ENCODE measurements around the gene ABHD18.
A peak's percentile ranks its signal among the peaks of the same experiment; 100 is the strongest.
"Not testable (repeated sequence)": the region's sequence is repeated elsewhere in the genome, so short reads cannot be mapped to it uniquely, and the experiment has no call there.

ABHD18 gene

DNA sequence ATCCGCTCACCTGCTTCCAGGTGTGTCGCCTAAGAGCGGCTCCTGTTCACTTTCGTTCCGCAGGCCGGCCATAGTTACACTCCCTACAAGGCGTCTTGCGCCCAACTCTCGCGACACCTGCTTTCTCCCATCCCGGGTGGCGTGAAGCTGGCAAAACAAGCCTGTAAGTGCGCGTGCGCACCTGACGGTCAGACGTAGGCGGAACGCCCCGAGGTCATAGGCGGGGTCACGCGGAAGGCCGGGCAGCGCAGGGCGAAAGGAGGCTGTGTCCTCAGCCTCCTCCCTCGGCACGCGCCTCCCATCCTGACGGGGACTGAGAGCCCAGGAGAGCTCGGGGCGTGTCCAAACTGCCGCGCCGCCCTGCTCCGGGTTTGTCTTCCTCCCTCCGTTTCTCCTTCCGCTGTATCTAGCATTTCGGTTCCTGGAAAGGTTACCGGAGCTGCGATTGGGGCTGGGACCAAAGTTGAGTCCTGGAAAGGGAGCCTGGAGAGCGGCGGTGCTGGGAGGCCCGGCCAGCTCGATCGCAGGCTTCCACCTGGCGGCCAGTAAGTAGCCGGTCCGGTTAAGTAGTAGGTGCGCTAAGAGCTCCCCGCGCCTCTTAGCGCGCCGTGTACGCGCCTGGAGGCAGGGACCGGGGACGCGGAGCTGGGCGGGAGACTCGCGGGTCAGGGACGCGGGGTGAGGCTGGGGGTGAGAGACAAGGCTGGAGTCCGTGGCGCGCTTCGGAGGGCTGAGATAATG is at the start of gene ABHD18, which contains the start of gene MFSD8:
Gene ABHD18, plus strand, starts transcription at position 345 of the 741 bp plus-strand sequence. CDS start 17,550 bp downstream, outside the sequence.
Gene MFSD8, minus strand, starts transcription at position 112 of the 741 bp plus-strand sequence. Its CDS starts 40 bp downstream, at position 72.
- peak; percentile 98 to 99 for DNase-seq (ENCODE audit: extremely low read depth in 1 of 2, low read depth in 1 of 2)

GRCh38 chr4:127916512-127916911 is 48.7 kb upstream of the ABHD18 start:
- no peak for DNase-seq (ENCODE audit: extremely low read depth in 1 of 2, low read depth in 1 of 2)

- DNase-seq (ENCODE audit: extremely low read depth in 1 of 2, low read depth in 1 of 2): no peak
Observed at GRCh38 chr4:127917151-127917550, 48.1 kb upstream of the ABHD18 start.

DNA sequence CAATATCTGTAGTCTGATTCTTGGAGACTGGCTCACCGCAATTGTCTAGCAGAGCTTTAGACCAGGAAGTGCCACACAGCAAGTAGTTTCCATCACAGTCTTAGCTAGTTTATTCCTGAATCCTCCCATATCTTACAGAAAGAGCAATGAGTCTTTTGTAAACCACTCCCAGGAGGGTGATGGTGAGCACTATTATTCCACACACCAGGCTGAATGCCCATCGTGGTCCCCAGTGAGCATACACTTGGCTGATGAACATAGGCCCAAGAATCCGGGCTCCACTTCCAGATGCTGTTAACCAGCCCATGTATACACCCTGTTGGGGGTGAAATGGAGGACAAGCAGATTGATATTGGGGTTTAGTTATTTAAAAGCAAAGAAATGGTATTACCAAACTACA is 44.7 kb upstream of the ABHD18 start:
- no peak for DNase-seq (ENCODE audit: extremely low read depth in 1 of 2, low read depth in 1 of 2)

DNA sequence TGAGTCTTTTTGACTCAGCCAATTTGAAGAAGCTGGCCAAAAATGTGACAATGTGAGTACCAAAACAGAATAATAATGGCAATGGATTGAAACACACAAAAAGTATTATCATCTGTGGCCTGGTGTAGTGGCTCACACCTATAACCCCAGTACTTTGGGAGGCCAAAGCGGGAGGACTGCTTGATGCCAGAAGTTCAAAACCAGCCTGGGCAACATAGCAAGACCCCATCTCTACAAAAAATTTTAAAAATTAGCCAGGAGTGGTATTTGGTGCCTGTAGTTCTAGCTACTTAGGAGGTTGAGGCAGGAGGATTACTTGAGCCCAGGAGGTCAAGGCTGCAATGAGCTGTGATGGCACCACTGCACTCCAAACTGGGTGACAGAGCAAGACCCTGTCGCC is 43.0 kb upstream of the ABHD18 start:
- no peak for DNase-seq (ENCODE audit: extremely low read depth in 1 of 2, low read depth in 1 of 2)

- not testable (repeated sequence) for DNase-seq (ENCODE audit: extremely low read depth in 1 of 2, low read depth in 1 of 2)
Observed at GRCh38 chr4:127925720-127926119, 39.5 kb upstream of the ABHD18 start.

GRCh38 chr4:127930175-127930574 is 35.0 kb upstream of the ABHD18 start:
- no peak for DNase-seq (ENCODE audit: extremely low read depth in 1 of 2, low read depth in 1 of 2)

- DNase-seq (ENCODE audit: extremely low read depth in 1 of 2, low read depth in 1 of 2): not testable (repeated sequence)
Observed at GRCh38 chr4:127931836-127932235, 33.4 kb upstream of the ABHD18 start.

- DNase-seq (ENCODE audit: extremely low read depth in 1 of 2, low read depth in 1 of 2): no peak
Observed at GRCh38 chr4:127936974-127937373, 28.2 kb upstream of the ABHD18 start.

DNA sequence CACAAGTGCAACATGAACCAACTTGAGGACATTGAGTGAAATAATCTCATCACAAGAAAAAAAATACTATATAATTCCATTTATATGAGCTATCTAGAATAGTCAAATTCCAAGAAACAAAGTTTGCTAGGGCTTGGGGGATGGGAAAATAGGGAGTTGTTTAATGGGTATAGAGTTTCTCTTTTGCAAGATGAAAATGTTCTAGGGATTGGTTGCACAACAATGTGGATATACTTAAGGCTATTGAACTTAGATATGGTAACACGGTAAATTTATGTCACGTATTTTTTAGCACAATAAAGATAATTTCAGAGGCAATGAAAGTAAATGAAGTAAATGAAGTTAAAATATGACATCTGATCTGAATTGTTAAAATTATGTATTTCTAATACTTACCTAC is 8.1 kb upstream of the ABHD18 start:
- no peak for DNase-seq (ENCODE audit: extremely low read depth in 1 of 2, low read depth in 1 of 2)

GRCh38 chr4:127959794-127960193 is 5.4 kb upstream of the ABHD18 start:
- DNase-seq (ENCODE audit: extremely low read depth in 1 of 2, low read depth in 1 of 2): no peak

- not testable (repeated sequence) for DNase-seq (ENCODE audit: extremely low read depth in 1 of 2, low read depth in 1 of 2)
Observed at GRCh38 chr4:127963633-127964398, 1.4 kb upstream of the ABHD18 start.

DNA sequence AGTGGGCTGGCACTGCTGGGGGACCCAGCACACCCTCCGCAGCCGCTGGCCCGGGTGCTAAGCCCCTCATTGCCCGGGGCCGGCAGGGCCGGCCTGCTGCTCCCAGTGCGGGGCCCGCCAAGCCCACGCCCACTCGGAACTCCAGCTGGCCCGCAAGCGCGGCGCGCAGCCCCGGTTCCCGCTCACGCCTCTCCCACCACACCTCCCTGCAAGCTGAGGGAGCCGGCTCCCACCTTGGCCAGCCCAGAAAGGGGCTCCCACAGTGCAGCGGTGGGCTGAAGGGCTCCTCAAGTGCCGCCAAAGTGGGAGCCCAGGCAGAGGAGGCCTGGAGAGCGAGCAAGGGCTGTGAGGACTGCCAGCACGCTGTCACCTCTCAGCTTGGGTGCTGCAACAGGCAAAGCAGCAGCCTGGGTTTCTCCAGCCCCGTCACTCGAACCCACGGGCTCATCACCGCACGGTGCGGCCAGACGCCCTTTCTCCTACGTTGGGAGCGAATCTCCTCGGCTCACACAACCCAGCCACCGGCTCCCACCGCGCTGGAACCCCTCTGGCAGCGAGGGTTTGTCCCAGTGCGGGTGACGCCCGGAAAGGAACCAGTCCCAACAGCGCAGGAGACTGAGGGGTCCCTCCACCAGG is 662 bp upstream of the ABHD18 start:
- DNase-seq (ENCODE audit: extremely low read depth in 1 of 2, low read depth in 1 of 2): not testable (repeated sequence)

DNA sequence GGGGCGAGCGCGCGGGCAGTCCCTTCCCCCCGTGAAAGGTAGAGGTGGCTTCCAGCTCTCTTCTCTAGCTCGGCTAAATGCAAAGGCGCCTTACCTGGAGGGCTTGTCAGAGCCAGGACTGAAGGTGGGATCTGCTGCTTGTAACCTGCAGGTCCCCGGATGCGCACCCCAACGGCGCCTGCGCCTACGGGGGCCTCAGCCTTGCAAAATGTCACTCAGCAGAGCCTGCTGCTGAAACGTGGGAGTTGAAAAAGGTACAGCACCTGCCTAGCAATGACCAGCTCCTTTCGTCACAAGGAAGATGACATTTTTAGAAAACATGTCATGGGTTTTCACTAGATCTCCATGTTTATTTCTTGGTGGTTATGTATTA is 583 bp downstream of the ABHD18 start:
- peak; percentile 32 to 58 for DNase-seq (ENCODE audit: extremely low read depth in 1 of 2, low read depth in 1 of 2)

DNA sequence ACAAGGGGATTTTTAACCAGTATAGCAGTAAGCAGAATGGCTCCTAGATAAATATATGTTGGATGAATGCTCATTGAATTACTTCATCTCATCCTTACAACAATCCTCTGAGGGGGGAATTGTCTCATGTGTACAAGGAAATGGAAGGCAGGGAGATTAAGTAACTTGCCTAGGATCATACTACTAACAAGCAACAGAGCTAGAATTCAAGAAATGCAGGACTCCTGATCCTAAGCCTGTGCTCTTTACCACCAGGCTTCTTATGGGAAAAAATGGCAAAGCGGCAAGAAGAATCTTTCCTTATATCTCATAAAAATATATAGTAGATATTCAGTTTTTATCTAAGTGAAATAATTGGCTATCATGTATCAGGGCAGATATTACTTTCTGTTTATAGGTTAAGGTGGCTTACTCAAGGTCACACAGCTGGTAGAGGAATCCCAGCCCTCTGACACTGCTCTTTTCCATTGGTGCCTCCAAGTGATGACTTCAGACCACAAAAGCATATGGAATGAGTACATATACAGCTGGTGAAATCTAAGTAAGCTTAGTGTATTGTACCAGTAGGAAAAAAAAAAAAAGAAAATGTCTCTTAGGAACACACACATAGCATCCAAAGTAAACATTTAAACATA is 2.1 kb downstream of the ABHD18 start:
- DNase-seq (ENCODE audit: extremely low read depth in 1 of 2, low read depth in 1 of 2): no peak

DNA sequence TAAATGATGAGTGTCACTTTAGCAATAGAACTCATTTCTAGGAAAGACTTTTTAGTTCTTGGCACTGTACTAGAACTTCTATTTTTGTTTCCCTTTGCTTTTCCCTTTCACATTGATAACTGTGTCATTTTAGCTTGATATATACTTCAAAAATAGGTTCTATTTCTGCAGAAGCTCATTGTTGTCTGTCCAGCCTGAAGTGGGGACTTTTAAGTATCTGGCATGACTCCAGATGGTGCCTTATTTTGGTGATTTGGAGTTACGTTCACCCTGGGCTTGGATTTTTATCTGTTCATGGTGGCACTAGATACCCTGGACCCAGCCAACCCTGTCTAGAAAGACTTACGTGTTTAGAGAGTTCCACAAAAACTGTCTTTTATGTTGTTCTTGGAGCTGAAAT is 3.4 kb downstream of the ABHD18 start:
- no peak for DNase-seq (ENCODE audit: extremely low read depth in 1 of 2, low read depth in 1 of 2)

DNA sequence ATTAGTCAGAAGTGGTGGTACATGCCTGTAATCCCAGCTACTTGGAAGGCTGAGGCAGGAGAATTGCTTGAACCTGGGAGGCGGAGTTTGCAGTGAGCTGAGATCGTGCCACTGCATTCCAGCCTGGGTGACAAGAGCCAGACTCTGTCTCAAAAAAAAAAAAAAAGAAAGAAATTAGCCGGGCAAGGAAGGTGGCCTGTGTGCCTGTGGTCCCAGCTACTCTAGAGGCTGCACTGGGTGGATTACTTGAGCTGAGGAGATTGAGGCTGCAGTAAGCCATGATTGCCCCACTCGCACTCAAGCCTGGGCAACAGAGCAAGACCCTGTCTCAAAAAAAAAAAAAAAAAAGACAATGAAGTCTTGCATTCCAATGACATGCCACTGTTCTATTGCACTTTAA is 5.7 kb downstream of the ABHD18 start:
- not testable (repeated sequence) for DNase-seq (ENCODE audit: extremely low read depth in 1 of 2, low read depth in 1 of 2)

DNA sequence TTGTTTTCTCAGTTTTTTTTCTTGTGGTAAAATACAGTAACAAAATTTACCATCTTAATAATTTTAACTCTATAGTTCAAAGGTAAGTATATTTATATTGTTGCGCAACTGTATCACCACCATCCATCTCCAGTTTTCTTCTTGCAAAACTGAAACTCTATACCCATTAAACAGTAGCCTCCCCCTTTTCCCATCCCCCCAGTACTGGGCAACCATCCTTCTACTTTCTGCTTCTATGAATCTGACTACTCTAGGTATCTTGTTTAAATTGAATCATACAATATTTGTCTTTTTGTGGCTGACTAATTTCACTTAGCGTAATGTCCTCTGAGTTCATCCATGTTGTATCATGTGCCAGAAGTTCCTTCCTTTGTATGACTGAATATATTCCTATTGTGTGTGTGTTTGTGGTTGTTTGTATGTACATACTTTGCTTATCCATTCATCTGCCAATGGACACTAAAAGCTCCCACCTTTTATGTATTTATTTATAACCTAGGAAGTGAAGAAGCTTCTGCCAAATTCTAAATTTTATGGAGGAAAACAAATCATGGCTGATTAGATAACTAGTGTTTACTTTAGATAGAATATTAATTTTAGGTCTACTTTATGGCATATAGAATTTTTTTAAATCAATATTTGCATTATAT is 10.0 kb downstream of the ABHD18 start:
- no peak for DNase-seq (ENCODE audit: extremely low read depth in 1 of 2, low read depth in 1 of 2)

DNA sequence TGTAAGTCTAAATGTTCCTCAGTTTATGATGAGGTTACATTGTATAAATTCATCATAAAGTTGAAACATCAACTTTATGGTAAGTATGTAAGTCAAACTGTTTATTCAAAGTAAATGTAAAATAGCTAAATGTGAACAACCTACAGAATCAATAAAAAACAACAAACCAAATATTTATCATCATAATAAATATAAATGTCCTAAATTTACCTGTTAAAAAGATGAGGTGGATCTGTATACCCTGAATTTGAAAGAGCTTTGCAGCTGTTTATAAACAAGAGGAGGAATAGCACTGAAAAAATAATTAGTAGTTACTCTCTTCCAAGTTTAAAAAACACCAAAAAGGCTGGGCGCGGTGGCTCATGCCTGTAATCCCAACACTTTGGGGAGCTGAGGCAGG is 13.7 kb downstream of the ABHD18 start:
- no peak for DNase-seq (ENCODE audit: extremely low read depth in 1 of 2, low read depth in 1 of 2)

- no peak for DNase-seq (ENCODE audit: extremely low read depth in 1 of 2, low read depth in 1 of 2)
Observed at GRCh38 chr4:127982445-127982844, 17.2 kb downstream of the ABHD18 start.

GRCh38 chr4:127985989-127986388 is 20.8 kb downstream of the ABHD18 start:
- no peak for DNase-seq (ENCODE audit: extremely low read depth in 1 of 2, low read depth in 1 of 2)

Measured in activated CD8-positive, alpha-beta memory T cell treated with anti-CD3 and anti-CD28 coated beads for 1 hour (primary cell).